NCI-H345 treated with DMSO at 0.1 percent for 48 hours (cell line): ENCODE results near the gene NUTF2.

ENCODE experiments used
- DNase-seq: peaks from one replicate; lab custom pipeline; 2025; ENCODE audit not compliant: unreplicated experiment; lab: John Stamatoyannopoulos, UW

The NUTF2 gene

GRCh38 chr16:67846320-67847063 is at the start of gene NUTF2:
TSS of gene NUTF2 (plus strand) at chr16:67846933. CDS start at chr16:67865131, 18,198 bp downstream.
- peak; percentile 76 for DNase-seq

- no peak for DNase-seq
Observed at GRCh38 chr16:67800338-67800926, 46.3 kb upstream of the NUTF2 start.

- DNase-seq, result no peak
Observed at GRCh38 chr16:67801241-67801640, 45.5 kb upstream of the NUTF2 start.

GRCh38 chr16:67801883-67802282 is 44.9 kb upstream of the NUTF2 start:
- no peak for DNase-seq

- DNase-seq, result no peak
Observed at GRCh38 chr16:67803894-67804293, 42.8 kb upstream of the NUTF2 start.

GRCh38 chr16:67804853-67805542 is 41.7 kb upstream of the NUTF2 start:
- no peak for DNase-seq

- DNase-seq, result no peak
Observed at GRCh38 chr16:67805718-67806427, 40.9 kb upstream of the NUTF2 start.

- peak; percentile 91 for DNase-seq
Observed at GRCh38 chr16:67806428-67807147, 40.1 kb upstream of the NUTF2 start, which contains the start of the genes RANBP10 and TSNAXIP1. TSS of gene RANBP10 (minus strand) at chr16:67806560. CDS start at chr16:67806536, 24 bp downstream. TSS of gene TSNAXIP1 (plus strand) at chr16:67806889. CDS start at chr16:67807150, 261 bp downstream.

- DNase-seq, result no peak
Observed at GRCh38 chr16:67807148-67807682, 39.5 kb upstream of the NUTF2 start.

GRCh38 chr16:67811899-67812298 is 34.8 kb upstream of the NUTF2 start:
- DNase-seq, result no peak

GRCh38 chr16:67814567-67814966 is 32.2 kb upstream of the NUTF2 start:
- no peak for DNase-seq

GRCh38 chr16:67820608-67821259 is 26.0 kb upstream of the NUTF2 start:
- no peak for DNase-seq

GRCh38 chr16:67822511-67822910 is 24.2 kb upstream of the NUTF2 start:
- no peak for DNase-seq

GRCh38 chr16:67825119-67825518 is 21.6 kb upstream of the NUTF2 start:
- no peak for DNase-seq

- no peak for DNase-seq
Observed at GRCh38 chr16:67825906-67826305, 20.8 kb upstream of the NUTF2 start.

GRCh38 chr16:67828651-67829050 is 18.1 kb upstream of the NUTF2 start:
- no peak for DNase-seq

GRCh38 chr16:67833030-67833414 is 13.7 kb upstream of the NUTF2 start:
- DNase-seq, result no peak

GRCh38 chr16:67833415-67834241 is 13.1 kb upstream of the NUTF2 start:
- peak; percentile 83 for DNase-seq

- DNase-seq, result no peak
Observed at GRCh38 chr16:67834242-67834614, 12.5 kb upstream of the NUTF2 start.
